LNCAP (cell line): ENCODE data around the gene KIF23.

Experiments
- TF ChIP-seq, protein P1 (sequence below): fragments of 450-650 bp; IDR thresholded peaks from 2 replicates; pipeline ENCODE4 v1.5.1; 2017; ENCODE audit warnings: mild to moderate bottlenecking

Gene KIF23

GRCh38 chr15:69391046-69391757 lies 22.9 kb upstream of the KIF23 start:
- TF ChIP-seq, protein P1, sequence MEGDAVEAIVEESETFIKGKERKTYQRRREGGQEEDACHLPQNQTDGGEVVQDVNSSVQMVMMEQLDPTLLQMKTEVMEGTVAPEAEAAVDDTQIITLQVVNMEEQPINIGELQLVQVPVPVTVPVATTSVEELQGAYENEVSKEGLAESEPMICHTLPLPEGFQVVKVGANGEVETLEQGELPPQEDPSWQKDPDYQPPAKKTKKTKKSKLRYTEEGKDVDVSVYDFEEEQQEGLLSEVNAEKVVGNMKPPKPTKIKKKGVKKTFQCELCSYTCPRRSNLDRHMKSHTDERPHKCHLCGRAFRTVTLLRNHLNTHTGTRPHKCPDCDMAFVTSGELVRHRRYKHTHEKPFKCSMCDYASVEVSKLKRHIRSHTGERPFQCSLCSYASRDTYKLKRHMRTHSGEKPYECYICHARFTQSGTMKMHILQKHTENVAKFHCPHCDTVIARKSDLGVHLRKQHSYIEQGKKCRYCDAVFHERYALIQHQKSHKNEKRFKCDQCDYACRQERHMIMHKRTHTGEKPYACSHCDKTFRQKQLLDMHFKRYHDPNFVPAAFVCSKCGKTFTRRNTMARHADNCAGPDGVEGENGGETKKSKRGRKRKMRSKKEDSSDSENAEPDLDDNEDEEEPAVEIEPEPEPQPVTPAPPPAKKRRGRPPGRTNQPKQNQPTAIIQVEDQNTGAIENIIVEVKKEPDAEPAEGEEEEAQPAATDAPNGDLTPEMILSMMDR: no peak

DNA sequence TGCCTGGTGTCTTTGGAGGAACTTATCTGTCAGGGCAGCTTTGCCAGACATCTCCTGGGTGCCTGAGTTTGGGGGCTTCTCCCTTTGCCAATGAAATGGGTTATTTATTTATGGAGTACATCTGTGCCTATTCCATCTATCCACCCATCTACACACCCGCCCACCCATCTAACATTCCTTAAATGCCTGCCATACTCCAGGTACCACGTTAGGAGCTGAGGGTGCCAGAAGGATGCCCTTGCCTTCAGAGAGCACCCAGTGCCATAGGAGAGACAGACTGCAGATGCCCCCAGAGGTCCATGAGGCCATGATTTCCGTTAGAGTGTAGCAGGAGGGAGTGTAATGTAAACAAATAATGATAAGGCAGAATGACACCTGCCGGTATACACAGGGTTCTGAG lies 21.8 kb upstream of the KIF23 start:
- TF ChIP-seq, protein P1: no peak

DNA sequence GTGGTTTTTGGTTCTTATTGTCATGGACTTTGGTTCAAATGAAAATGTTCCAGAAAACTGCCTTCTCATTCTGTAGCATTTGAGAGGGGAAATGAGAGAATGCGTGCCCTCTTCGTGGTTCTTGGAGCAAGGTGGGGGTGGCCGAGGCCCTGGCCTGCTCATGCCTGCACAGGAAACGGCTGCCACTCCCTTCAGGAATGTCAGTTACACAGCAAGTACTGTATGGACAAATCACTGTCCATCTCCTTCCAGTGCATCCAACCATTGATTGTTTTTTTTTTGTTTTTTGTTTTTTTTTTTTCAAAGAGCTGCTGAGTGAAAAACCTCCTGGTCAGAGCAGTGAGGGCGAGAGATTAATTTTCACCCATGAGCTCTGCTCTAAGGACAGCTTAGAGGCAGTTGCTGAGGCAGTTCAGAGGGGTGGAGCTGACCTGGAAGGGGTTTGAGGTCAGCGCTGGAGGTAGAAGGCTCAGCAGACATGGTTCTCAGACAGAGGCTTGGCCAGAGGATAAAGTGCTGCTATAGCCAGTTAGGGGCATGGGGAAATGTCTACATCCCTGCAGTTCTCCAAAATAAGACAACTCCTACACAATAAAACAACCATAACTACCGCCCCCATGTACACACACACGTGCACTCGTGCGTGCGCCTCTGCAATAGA lies 20.2 kb upstream of the KIF23 start:
- TF ChIP-seq, protein P1: no peak

GRCh38 chr15:69394556-69395282 lies 19.4 kb upstream of the KIF23 start:
- TF ChIP-seq, protein P1: peak; percentile 95

DNA sequence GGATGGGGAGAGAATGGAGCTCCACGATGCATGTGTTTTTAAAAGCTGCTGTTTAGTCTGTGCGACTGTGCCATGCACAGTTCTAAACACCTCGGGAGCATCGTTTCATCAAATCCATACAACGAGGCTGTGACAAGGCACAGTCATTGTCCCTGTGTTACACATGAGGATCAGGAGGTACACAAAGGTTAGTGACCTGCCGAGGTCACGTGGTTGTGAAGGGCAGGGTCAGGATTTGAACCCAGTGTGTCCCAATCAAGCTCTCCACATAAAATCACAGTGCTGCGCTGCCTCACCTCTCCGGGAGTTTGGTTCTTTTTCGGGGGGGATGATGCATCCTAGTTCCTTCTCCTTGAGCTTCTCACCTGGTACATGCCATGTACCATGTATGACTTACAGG lies 18.7 kb upstream of the KIF23 start:
- TF ChIP-seq, protein P1: no peak

DNA sequence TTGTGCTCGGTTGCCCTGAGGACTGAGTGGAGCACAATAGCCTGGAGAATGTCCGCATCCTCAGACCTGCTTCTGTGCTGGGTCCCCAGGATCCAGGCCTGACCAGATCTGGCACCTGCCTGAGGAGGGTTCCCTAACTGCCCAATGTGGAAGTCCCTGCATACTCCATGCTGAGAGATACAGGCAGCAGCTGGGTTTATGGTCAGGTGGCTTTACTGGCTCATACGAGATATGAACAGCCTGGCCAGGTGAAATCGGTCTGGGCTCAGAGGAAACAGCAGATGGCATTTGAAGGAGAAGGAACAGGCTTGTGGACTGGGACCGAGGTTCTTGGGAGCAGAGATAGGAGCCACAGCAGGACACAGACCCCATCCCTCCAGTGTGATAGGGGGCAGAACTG lies 18.2 kb upstream of the KIF23 start:
- TF ChIP-seq, protein P1: no peak

GRCh38 chr15:69398491-69398891 lies 15.7 kb upstream of the KIF23 start:
- TF ChIP-seq, protein P1: no peak
